SIG-M5 treated with dmso at 0.1 percent for 504 hours (cell line): Measurements from ENCODE around the gene BBS9.
"Not testable (repeated sequence)": the region's sequence is repeated elsewhere in the genome, so short reads cannot be mapped to it uniquely, and the experiment has no call there.

Experiments used
- DNase-seq: peaks from one replicate; lab custom pipeline; 2025; ENCODE audit not compliant: unreplicated experiment; lab: John Stamatoyannopoulos, UW

Gene BBS9

DNA sequence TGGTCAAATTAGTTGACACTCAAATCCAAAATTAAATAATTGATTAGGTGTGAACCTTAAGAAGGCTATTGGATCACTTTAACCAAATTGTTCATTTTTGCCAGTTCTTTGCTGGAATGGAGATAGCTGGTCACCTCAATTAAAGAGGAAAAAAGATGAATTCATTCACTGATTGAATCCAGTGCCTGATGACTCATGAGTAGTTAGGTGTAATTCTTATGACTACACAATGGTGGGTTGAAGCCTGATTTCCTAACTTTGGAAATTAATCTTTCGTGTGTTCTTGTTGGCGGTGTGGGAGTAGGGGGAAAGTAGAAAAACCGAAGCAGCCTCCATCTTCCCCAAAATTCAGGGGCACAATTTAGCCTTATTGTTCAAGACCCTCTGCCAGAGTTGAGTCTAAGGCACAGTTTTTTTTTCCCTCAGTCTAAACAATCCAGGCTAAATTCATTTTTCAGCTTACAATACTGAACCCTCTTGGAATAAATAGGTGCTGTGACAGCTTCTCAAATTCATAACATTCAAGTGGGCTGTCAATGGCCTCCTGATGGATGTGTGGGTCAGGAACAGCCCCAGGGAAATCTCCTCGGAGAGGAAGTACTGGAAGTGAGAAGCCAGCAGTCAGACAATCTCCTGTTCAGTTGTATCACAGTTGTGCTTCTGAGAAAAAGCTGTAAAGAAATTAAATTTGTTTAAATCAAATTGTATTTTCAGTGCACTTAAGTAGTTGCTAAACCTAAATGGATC is 356.6 kb downstream of the BBS9 start:
- no peak for DNase-seq

DNA sequence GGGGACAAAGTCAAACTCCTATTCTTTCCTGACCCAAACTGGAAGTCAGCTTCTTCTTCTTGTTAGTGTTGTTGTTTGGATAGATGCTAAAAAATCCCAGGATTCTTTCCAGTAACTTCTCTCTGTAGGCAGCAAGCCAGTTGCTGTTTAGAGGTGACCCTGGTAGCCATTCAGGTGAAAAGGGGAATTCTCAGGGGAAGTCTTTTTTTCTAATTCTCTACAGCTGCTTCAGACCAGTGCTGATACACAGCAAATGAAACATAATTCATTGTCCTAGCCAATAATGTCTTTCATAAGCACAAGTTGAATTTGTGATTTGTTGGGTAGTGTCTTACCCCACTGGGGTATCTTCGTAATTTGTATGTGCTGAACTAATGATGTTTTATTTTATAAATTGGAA is 357.3 kb downstream of the BBS9 start:
- no peak for DNase-seq

DNA sequence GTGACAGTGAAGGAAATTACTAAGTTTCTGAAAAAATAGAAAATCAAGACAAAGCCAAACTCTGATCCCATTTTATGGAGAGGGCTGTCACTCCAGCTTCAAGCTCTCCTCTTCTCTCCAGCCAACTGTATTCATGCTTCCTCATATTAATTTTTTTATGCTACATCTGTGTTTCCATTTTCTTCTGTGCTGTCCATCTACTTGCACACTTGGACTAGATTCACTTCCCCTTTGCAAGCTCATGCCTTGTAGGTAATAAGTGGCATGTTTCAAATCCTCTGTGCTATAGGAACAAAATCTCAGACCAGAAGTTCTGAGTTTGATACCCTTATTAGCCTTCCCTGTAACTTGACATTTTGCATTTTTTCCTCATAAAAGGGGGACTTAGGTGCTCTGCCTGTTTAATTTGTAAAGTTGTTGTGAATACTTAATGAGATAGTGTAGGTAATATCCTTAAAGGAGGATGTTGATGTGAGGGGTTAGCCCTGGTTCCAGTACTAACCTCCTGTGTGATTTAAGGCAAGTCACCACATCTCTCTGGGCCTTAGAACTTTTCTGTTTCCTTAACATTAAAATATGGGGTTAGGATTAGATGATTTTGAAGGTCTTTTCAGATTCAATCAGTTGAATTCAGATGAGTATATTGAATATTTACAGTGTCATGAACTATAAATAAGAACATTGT is 358.8 kb downstream of the BBS9 start:
- peak; percentile 3 for DNase-seq

DNA sequence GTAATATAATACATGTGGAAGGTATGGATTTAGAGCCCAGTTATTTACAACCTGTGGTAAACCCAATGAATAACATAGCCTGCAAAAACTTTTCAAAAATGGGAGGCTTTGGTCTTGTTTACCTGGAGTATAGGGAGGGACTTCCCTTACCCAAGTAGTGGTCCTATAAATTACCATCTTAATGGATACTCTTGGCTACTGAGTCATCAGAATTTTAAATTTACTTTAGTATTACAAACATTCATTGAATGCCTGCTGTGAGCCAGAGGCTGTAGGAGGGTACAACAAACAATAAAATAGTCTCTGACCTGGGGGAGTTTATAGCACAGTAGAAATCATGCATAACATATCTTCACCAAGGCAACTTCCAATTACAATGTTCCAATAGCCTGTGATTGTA is 365.1 kb downstream of the BBS9 start:
- DNase-seq: no peak

DNA sequence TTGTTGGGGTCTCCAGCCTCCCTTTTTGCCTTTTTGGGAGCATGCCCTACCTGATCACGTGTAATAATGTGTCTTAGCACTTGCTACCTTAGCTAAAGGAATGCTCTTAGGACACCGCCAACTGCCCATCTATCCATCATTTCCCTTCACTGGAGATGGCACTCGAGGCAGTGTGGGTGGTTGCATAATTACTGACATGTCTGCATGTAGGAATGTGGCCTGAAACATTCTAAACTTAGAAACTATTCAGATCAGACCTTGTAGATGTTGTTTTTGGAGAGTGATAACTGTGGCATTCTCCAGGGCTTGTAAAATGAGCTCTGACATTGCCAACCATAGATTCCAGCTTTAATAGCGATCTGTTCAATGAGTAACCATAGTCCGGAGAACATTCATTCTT is 365.8 kb downstream of the BBS9 start:
- no peak for DNase-seq

DNA sequence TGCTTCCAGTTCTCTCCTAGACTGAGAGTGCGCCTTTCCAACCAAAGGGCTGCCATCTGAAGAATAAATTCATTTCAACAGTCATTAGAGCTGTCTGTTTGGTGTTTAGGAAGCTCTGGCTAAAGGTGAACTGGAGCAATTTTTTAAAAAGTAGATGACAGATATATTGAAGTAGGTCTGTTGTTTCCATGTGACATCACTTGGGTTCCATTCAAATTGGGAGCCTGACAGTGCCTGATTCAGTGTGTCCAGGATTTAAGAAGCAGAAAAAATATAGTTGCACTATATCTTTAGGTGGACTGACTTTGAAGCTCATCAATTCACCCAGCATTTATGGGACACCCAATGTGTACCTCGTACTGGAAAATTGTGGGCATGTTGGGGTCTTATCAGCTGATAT is 367.7 kb downstream of the BBS9 start:
- no peak for DNase-seq

DNA sequence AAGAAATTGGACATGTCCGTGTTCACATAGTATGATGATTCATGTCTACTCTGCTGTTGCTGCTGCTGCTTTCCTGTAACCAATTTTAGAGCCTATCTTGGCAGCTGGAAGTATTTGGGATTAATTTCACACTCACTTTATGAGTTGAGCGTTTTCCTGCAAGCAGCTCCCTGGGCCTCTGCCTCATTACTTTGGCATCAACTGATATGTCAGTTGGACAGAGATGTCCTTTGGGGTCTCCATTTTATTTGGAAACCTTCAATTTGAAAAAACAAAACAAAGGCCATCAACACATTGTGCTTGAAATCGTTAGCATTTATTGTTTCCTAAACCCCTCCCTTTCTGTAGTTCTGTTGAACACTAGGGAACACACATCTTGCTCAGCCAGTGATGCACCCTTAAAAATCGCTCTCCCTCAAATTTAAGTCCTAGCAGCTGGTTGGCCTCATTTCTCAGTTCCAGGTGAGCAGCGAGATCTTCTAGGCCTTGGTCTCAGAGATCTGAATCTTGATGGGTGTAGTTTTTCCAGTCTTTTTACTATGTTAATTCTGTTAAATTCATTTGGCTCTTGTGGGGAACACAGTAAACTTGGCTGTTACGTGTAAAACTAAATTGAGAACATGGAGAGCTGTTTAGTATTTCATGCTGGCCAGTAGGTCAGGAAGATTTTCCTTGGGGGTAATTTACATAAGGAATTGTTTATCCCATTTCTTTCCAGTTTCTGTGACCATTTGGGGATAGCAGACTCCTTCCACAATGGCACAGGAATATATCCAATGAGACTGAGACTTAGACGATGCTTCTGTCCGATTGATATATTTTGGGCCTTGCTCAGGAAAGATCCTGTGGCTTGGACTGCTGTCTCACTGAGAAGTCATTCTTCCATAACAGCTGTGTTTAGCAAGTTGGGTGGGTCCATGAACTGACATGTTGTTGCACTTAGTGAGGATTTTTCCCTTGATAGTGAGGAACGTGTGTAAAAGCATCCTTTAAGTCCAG is 371.6 kb downstream of the BBS9 start:
- DNase-seq: no peak

DNA sequence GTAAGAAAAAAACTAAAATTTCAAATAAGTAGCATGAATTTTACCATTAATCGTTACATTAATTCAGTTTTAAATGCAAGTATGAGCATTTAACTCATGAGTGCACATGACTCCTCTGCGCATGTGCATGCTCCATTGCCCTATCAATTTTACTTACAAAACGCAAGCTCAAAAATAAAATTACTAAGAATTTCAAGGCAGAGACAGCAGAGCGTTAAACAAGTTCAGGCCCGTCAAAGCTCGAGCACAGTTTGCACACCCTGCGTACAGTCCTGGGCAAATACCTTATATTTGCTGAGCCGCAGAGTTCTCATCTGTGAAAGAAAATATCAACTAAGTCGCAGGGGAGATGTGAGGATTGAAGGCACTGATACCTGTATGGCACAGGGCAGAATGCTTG is 373.6 kb downstream of the BBS9 start:
- no peak for DNase-seq

DNA sequence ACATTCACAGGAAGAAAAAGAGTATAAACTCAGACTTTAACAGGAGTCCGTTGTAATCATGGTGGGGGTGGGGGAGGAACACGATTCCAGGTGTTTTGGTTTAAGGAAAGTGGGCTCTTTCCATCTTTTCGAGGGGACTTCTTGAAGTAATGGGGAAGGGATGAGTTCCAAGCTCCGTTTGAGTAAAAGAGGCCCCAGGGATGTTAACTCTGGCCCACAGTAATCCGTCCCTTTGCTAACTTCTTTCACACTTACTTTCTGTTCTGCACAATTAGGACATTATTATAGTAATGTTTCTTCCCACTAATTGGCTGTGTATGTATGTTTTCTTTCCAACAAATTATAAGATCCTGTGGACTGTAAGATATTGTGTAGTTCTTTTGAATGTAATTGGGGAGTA is 374.4 kb downstream of the BBS9 start:
- DNase-seq: no peak

DNA sequence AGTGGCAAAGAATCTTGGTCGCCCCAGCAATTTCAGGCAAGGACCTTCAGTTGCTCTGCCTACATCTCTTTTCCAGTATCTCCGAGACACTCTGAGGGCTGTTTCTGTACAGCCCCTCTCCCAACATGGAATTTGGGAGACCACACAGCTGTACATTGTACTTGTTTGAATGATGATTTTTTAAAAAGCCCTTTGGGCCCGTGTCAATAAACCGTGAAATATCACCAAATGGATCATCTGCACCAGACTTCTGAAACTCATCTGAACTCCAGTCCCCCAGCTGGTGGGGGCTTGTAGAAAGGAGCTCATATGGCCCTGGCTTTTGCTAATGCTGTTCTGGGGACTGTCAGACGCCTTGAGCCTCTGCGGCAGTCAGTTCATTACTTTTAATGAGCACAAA is 374.9 kb downstream of the BBS9 start:
- DNase-seq: no peak

DNA sequence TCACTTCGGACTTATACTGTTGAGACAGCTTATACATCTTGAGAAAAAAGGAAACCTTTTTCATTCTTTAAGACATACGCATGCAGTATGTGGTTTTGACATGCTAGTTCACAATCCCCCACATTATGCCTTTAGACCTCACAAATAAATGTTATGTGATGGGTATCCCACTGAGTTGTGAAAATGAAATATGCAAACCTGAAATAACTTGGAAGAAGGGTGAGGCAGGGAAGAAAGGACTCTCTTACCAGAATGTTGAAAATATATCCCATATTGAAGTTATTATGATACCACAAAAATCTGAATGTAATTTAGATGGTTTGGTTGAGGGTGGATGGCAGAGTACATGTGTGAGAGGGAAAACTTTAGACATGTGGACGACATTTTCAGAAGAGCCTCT is 379.8 kb downstream of the BBS9 start:
- DNase-seq: no peak

DNA sequence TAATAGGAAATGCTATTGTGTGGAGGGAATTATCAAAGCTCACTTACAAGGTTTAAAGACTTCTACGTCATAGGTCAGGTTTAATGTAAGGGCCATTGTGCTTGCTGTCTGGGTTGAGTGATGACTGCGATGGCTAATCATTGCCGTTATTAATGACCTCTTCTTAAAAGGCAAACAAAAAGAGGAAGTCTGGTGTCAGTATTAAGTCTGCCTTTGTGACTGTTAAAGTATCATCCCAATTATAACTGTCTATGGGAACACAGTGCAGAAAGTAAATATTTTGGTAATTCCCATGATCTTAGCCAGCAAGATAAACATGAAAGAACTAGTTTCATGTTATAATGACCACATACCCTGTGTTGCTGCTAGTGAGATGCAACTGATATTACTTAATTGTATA is 382.4 kb downstream of the BBS9 start:
- DNase-seq: no peak

DNA sequence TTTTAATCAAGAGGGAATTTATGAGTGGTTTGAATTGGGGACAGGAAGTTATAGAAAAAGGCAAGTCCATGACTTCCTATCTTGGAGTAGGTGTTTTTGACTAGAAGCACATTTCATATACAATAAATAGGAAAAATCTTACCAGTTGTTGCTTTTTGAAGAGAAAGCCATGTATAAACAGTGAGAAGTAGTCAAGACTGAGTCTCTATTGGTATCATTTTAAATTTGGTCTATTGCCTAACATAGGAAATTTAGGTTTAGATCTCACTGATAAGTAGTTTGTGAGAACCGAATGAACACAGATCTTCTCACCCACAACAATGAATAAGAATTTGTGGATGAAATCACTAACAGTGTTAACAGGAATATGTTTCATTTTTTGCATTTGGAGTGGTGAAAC is 387.2 kb downstream of the BBS9 start:
- DNase-seq: no peak

DNA sequence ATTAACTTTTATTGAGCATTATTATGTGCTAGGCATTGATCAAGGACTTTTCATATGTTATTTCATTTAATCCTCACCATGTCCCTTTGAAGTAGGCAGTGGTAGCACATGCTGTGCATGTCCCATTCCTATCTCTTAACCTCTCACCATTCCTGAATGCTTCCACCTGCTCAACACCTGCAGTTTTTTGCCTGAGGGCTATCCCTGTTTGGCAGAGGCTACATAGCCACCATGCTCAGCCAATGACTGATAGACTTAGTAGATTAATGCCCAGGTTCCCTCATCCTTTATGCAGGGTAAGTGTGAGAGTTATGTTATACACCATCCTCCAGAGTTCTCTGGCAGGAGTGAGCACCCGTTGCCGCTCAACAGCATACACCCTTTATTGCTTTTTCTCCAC is 387.8 kb downstream of the BBS9 start:
- DNase-seq: no peak

DNA sequence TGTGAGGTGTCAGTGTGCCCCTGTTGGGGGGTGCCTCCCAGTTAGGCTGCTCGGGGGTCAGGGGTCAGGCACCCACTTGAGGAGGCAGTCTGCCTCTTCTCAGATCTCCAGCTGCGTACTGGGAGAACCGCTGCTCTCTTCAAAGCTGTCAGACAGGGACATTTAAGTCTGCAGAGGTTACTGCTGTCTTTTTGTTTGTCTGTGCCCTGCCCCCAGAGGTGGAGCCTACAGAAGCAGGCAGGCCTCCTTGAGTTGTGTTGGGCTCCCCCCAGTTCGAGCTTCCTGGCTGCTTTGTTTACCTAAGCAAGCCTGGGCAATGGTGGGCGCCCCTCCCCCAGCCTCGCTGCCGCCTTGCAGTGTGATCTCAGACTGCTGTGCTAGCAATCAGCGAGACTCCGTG is 397.6 kb downstream of the BBS9 start:
- DNase-seq: not testable (repeated sequence)

DNA sequence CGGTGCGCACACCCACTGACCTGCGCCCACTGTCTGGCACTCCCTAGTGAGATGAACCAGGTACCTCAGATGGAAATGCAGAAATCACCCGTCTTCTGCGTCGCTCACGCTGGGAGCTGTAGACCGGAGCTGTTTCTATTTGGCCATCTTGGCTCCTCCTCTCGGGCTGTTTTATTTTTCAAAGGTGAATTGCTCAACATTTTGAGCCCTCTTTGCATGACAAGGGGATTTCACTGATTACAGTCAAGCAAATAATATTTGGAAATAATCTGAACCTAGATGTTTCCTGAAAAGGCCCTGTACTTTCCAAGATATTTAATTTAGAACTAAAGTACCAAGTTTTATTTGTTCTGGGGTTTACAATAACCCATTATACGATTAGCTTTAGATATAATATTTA is 398.2 kb downstream of the BBS9 start:
- not testable (repeated sequence) for DNase-seq

DNA sequence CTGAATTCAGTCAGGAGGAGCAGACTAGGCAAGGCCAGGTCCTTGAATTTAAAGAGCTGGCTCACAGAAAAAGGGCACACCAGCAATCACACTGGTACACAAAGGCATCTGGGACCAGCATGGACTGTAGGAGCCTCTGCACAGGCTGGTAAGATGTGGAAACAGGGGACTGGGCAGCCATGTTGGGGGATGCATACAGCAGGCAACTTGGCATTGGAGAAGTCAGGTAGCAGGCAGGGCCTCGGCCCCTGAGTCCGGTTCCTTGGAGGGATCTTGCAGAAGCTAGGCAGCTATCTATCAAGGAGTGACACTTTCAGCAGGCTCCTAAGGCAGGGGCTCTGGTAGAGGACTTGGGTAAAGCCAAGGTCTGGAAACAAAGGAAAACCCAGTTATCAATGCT is 399.7 kb downstream of the BBS9 start:
- DNase-seq: no peak

DNA sequence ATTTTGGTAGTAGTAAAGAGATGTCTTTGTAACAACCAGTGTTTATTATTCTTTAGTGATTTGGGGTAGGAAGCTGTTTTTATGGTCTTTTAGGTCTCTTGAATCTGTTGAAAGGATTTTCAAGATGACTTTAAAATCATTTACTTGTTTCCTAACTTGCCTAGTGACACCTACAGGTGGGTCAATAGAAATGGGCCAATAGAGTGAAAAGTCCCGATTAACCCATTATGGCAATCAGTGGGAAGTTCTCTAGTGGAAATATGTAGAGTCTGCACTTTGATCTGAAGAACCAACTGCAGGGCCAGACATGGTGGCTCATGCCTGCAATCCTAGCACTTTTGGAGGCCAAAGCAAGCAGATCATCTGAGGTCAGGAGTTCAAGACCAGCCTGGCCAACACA is 401.3 kb downstream of the BBS9 start:
- DNase-seq: no peak

DNA sequence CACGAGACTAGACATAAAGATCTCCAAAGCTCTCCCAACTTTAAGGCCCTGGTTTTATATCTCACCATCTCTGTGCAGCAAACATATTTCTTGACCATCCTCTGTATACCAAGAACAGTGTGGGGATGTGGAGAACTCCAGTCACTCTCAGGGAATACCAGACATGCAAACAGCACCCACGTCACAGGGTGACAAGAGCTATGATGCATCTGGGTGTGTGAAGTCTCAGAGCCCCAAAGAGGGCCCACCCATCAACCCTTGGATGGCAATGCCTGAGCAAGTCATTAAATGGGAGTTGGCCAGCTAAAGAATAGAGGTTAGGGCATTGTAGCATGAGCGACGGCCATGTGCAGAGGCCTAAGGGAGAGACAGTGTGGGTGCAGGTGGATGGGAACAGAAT is 402.5 kb downstream of the BBS9 start:
- no peak for DNase-seq

DNA sequence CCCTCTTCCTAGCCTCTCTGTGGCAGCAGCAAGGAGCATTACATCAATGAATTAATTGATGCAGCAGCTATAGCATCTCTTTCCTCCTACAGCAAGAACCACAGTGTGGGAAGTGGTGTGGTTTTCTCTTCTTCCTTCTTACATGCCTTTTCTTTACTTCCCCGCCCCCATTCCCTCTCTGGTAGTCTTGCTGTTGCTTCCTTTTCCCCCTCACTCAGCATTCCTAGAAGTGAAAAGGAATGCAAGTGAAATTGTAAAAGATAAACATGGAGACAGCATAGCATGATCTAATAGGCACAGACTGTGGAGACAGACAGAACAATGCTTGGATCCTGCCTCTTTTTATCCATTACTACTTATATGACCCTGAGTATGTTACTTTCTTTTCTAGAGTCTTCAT is 405.5 kb downstream of the BBS9 start:
- no peak for DNase-seq

DNA sequence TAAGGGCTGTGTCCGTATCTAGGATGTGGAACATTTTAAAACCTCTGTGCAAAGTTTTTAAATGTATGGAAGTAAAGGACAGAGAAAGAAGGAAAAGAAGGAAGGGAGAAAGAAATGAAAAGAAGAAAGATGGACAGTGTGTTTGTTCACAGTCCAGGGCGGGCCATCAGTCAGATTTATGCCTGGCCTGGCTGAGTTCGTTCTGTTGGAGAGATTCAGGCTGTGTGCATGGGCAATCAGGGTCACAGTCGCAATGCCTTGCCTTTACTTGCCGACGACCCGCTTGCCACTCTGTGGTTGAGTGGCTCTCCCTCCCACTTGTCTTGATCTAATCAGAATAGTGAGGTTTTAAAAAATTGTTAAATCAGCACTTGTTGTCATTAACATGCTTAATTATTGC is 406.6 kb downstream of the BBS9 start:
- DNase-seq: no peak
